Endodermal cell (in vitro differentiated cells): Measurements from ENCODE around the gene KRT5. TPM values are rescaled to one million over a fixed set of nuclear protein-coding genes. Genes with fewer than 3 reads are reported as not detected.

ENCODE experiments used
- DNase-seq: peaks from one replicate; pipeline ENCODE4 v3.0.0-alpha.2; 2017
- H3K27ac ChIP-seq: 2 replicates; pipeline ENCODE4 v1.5.1; 2013; ENCODE audit warnings: mild to moderate bottlenecking, low read depth, low read length, moderate library complexity
- H3K27me3 ChIP-seq: 2 replicates; pipeline ENCODE4 v1.6.1; 2013; ENCODE audit warnings: mild to moderate bottlenecking, low read length, moderate library complexity; ENCODE audit not compliant: insufficient read depth, control insufficient read depth, poor library complexity, severe bottlenecking
- H3K36me3 ChIP-seq: 2 replicates; pipeline ENCODE4 v1.7.0; 2013; ENCODE audit warnings: mild to moderate bottlenecking, low read length, moderate library complexity; ENCODE audit not compliant: control insufficient read depth, insufficient read depth
- H3K4me1 ChIP-seq: one replicate; pipeline ENCODE4 v1.7.0; 2013; ENCODE audit warnings: low read length; ENCODE audit not compliant: control insufficient read depth, insufficient read depth
- H3K4me3 ChIP-seq: 2 replicates; pipeline ENCODE4 v1.5.1; 2013; ENCODE audit warnings: mild to moderate bottlenecking, low read length, moderate library complexity
- H3K9ac ChIP-seq: 2 replicates; pipeline ENCODE4 v1.6.1; 2013; ENCODE audit warnings: mild to moderate bottlenecking, low read length, moderate library complexity; ENCODE audit not compliant: poor library complexity, severe bottlenecking; ENCODE audit errors: extremely low read depth
- H3K9me3 ChIP-seq: 2 replicates; pipeline ENCODE4 v1.6.1; 2013; ENCODE audit warnings: mild to moderate bottlenecking, low read length, moderate library complexity; ENCODE audit not compliant: control insufficient read depth
- H3K27ac Mint-ChIP-seq: 2 replicates; pipeline ENCODE4 v1.8.0; 2020; ENCODE audit warnings: mixed read lengths
- H3K27me3 Mint-ChIP-seq: 2 replicates; pipeline ENCODE4 v1.8.0; 2021; ENCODE audit warnings: mild to moderate bottlenecking, mixed read lengths; ENCODE audit not compliant: insufficient read depth
- H3K36me3 Mint-ChIP-seq: 2 replicates; pipeline ENCODE4 v1.8.0; 2020; ENCODE audit warnings: low read depth, mixed read lengths
- H3K4me1 Mint-ChIP-seq: 2 replicates; pipeline ENCODE4 v1.8.0; 2020; ENCODE audit warnings: mixed read lengths
- H3K4me3 Mint-ChIP-seq: 2 replicates; pipeline ENCODE4 v1.8.0; 2020; ENCODE audit warnings: mild to moderate bottlenecking, moderate library complexity, mixed read lengths
- H3K9me3 Mint-ChIP-seq: 2 replicates; pipeline ENCODE4 v1.8.0; 2020; ENCODE audit warnings: mild to moderate bottlenecking, mixed read lengths
- WGBS, 2 experiments: methylation state at CpG; one replicate each; pipeline versions ENCODE4 v1.1.5 to v1.1.7; 2013; ENCODE audit warnings: missing lambda C conversion rate in 2 of 2, mixed read lengths in 1 of 2; ENCODE audit not compliant: insufficient coverage in 1 of 2, insufficient read length in 1 of 2; 5-methylcytosine and 5-hydroxymethylcytosine counted together
- total RNA-seq, 2 donors: library from RNA; stranded (reverse); fragmentation: NEBNext Ultra II Directional in 1 of 2; extraction: Animal tissue kit (Norgen Biotek cat#: 25700) in 1 of 2; gene quantifications; 2 replicates in 1 of 2; 3 replicates in 1 of 2; pipeline ENCODE4 v1.2.1, GENCODE V29; 2021
- TF ChIP-seq, protein P1 (sequence below): fragments of 200-600 bp; sonication (generic); conservative IDR thresholded peaks from 2 replicates; pipeline ENCODE4 v1.5.0; 2021; ENCODE audit warnings: antibody characterized with exemption, mild to moderate bottlenecking

The KRT5 gene
- total RNA-seq, 2 donors from 2014 or later, result not detected

DNA sequence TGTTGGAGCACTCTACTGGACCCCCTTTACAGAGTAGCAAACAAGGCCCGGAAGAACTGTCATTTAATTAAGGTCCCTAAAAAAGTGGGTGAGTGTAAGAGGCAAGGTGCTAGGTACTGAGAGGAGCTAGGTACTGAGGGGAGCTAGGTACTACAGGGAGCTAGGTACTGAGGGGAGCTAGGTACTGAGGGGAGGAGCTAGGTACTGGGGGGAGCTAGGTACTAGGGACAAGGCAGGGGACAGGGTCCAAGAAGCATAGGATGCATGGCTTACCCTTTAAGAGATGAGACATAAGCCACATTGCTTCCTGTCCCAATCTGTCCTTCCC lies 4.9 kb downstream of the KRT5 start:
- 93 to 100% methylated on average over 1 of the region's 1 CpG for WGBS, 2 experiments
- Histone ChIP-seq H3K27me3 (no peaks in the 10 kb centered on the region), H3K4me3 (no peak overlapping the region), H3K4me1 (no peaks in the 10 kb centered on the region), H3K9me3 (peaks cover 4% of the 10 kb centered on the region), H3K36me3 (no peaks in the 10 kb centered on the region), H3K9ac (no peak overlapping the region), H3K27ac (no peak overlapping the region)
- Mint-ChIP-seq H3K4me3 (no peak overlapping the region), H3K27me3 (peaks cover 2% of the 10 kb centered on the region), H3K4me1 (no peaks in the 10 kb centered on the region), H3K27ac (no peak overlapping the region), H3K9me3 (peaks cover under 1% of the 10 kb centered on the region), H3K36me3 (no peaks in the 10 kb centered on the region)
- TF ChIP-seq, protein P1, sequence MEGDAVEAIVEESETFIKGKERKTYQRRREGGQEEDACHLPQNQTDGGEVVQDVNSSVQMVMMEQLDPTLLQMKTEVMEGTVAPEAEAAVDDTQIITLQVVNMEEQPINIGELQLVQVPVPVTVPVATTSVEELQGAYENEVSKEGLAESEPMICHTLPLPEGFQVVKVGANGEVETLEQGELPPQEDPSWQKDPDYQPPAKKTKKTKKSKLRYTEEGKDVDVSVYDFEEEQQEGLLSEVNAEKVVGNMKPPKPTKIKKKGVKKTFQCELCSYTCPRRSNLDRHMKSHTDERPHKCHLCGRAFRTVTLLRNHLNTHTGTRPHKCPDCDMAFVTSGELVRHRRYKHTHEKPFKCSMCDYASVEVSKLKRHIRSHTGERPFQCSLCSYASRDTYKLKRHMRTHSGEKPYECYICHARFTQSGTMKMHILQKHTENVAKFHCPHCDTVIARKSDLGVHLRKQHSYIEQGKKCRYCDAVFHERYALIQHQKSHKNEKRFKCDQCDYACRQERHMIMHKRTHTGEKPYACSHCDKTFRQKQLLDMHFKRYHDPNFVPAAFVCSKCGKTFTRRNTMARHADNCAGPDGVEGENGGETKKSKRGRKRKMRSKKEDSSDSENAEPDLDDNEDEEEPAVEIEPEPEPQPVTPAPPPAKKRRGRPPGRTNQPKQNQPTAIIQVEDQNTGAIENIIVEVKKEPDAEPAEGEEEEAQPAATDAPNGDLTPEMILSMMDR, result no peak
- no peak for DNase-seq

DNA sequence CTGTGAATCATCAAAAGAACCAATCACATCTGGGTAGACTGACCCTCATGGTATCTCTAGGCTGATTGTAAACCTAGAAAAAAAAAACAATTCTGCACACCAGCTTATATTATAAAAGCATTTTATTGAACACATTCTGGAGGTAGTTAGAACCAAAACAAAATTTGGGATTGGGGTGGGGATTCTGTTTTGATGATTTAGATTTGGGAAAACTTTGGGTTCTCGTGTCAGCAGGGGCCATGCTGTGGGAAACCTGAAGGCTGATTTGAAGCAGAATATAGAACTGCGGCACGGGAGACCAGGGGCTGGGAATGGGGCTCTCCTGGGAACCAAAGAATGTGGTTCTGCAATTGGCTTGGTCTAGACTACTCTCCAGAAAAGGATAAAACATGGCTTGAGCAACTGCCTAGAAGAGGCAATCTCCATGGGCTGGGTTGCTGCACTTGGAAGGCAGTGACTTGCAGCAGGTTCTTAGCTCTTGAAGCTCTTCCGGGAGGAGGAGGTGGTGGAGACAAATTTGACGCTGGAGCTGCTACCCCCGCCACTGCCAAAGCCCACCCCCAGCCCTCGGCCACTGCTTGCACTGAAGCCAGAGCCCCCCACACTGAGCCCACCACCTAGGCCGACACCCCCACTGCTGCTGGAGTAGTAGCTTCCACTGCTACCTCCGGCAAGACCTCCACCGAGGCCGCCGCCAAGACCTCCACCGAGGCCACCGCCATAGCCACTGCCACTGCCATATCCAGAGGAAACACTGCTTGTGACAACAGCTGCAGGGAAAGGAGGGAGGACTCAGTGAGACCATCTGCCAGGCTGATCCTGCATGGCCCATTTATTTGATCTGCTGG lies 5.5 kb downstream of the KRT5 start:
- Histone ChIP-seq H3K4me1 (no peaks in the 10 kb centered on the region), H3K27me3 (no peaks in the 10 kb centered on the region), H3K9me3 (peaks cover 6% of the 10 kb centered on the region), H3K36me3 (no peaks in the 10 kb centered on the region), H3K27ac (no peak overlapping the region), H3K9ac (no peak overlapping the region), H3K4me3 (no peak overlapping the region)
- Mint-ChIP-seq H3K9me3 (peaks cover 3% of the 10 kb centered on the region), H3K27ac (no peak overlapping the region), H3K27me3 (peaks cover 2% of the 10 kb centered on the region), H3K4me3 (no peak overlapping the region), H3K36me3 (no peaks in the 10 kb centered on the region), H3K4me1 (no peaks in the 10 kb centered on the region)
- DNase-seq, result peak; percentile 26
- 91 to 97% methylated on average over 9 to 14 of the region's 14 CpGs for WGBS, 2 experiments
- TF ChIP-seq, protein P1, result no peak

DNA sequence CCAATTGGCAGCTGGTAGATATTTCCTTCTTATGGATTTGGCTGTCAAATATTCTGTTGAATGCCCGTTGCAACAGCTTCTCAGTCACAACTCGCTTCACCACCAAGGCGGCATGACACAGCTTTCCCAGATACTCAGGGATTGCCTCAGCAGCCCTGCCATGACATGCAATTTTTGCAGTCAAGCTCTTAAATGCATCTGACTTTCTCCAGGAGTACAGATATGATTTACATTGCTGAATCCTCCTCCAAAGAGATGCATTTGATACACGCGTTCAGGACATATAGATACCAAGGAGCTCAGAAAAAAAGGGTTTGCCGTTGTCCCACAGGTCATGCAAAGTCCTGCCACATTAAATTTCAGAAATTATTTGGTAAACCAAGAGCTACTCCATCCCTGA lies 6.5 kb downstream of the KRT5 start:
- Mint-ChIP-seq H3K9me3 (peaks cover 3% of the 10 kb centered on the region), H3K36me3 (no peaks in the 10 kb centered on the region), H3K4me1 (no peaks in the 10 kb centered on the region), H3K27ac (no peak overlapping the region), H3K4me3 (no peak overlapping the region), H3K27me3 (no peaks in the 10 kb centered on the region)
- Histone ChIP-seq H3K9ac (no peak overlapping the region), H3K27ac (no peak overlapping the region), H3K36me3 (no peaks in the 10 kb centered on the region), H3K9me3 (peaks cover 6% of the 10 kb centered on the region), H3K4me1 (no peaks in the 10 kb centered on the region), H3K4me3 (no peak overlapping the region), H3K27me3 (no peaks in the 10 kb centered on the region)
- TF ChIP-seq, protein P1, result no peak
- WGBS, 2 experiments, result 91 to 97% methylated on average over 6 of the region's 6 CpGs
- DNase-seq, result no peak
